ENCODE measurements around the gene TRPV4.

TRPV4 gene

DNA sequence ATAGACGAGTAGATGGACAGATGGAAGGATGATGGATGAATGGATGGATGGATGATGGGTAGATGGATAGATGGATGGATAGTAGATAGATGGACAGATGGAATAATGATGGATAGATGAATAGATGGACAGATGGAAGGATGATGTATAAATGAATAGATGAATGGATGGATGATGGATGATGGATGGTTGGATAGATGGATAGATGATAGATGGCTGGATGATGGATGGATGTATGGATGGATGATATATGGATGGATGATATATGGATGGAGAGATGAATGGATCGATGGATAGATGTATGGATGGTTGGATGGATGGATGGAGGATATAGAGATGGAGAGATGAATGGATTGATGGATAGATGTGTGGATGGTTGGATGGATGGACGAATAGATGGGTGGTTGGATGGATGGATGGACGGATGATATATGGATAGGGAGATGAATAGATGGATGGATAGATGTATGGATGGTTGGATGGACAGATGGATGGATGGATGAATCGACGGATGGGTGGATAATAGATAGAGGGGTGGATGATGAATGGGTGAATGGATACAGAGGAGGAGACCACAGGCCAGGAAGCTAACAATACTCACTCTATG, 19.3 kb downstream of the TRPV4 start:
- H3K4me3 ChIP-seq (ENCODE audit: low read depth, low read length), result no peak overlapping the region

GRCh38 chr12:109811624-109811995, 21.6 kb downstream of the TRPV4 start:
- no peak for DNase-seq (ENCODE audit: low read depth)

More for the DNA sequence above, 19.3 kb downstream of the TRPV4 start:
- DNase-seq (ENCODE audit: low read depth), result no peak

GRCh38 chr12:109810954-109811623, 22.1 kb downstream of the TRPV4 start:
- no peak for DNase-seq (ENCODE audit: low read depth)

More at GRCh38 chr12:109811624-109811995, 21.6 kb downstream of the TRPV4 start:
- no peak overlapping the region for H3K4me3 ChIP-seq (ENCODE audit: low read depth, low read length)

DNA sequence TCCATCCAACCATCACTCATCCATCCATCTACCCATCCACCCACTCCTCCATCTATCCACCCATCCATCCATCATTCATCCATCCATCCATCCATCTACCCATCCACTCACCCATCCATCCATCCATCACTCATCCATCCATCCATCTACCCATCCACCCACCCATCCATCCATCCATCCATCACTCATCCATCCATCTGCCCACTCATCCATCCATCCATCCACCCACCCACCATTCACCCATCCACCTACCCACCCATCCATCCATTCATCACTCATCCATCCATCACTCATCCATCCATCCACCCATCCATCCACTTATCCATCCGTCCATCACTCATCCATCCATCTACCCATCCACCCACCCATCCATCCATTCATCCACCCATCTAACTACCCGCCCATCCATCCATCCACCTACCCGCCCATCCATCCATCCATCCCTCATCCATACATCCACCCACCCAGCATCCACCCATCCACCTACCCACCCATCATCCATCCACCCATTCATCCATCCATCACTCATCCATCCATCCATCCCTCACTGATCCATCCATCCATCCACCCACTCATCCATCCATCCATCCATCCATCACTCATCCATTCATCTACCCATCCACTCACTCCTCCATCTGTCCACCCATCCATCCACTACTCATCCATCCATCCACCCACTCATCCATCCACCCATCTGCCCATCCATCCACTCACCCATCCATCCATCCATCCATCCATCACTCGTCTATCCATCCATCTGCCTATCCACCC, 24.1 kb downstream of the TRPV4 start:
- no peak overlapping the region for H3K4me3 ChIP-seq (ENCODE audit: low read depth, low read length)
- DNase-seq (ENCODE audit: low read depth), result no peak

More at GRCh38 chr12:109810954-109811623, 22.1 kb downstream of the TRPV4 start:
- no peak overlapping the region for H3K4me3 ChIP-seq (ENCODE audit: low read depth, low read length)

DNA sequence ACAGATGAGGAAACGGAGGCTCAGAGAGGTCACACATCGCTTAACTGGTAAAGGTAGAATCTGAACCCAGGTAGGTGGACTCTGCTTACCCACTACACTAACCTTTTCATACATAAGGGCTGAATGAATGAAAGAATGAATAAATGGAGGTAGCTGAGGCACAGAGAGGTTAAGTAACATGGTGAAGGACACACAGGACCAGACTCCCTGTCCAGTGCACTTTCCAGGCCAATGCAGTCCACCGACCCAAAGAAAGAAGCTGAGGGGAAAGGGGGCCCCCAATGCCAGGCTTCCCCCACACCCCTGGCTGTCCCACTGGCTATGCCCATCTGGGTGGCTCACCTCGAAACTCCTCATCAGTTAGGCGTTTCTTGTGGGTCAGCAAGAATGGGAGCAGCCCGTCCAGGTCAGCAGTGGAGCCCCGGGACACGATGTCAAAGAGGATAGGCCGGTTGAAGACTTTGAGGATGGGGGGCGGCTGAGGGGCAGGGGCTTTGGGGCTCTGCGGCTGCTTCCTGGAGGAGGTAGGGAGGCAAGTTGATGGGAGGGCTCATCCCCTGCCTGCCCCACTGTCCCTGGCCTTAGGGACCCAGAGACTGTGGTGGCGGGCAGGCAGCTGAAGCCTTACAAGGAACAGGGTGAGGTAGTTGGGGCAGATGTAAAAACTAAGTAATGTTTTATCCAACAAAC, 25.1 kb downstream of the TRPV4 start:
- no peak for DNase-seq (ENCODE audit: low read depth)
- H3K4me3 ChIP-seq (ENCODE audit: low read depth, low read length), result no peak overlapping the region

DNA sequence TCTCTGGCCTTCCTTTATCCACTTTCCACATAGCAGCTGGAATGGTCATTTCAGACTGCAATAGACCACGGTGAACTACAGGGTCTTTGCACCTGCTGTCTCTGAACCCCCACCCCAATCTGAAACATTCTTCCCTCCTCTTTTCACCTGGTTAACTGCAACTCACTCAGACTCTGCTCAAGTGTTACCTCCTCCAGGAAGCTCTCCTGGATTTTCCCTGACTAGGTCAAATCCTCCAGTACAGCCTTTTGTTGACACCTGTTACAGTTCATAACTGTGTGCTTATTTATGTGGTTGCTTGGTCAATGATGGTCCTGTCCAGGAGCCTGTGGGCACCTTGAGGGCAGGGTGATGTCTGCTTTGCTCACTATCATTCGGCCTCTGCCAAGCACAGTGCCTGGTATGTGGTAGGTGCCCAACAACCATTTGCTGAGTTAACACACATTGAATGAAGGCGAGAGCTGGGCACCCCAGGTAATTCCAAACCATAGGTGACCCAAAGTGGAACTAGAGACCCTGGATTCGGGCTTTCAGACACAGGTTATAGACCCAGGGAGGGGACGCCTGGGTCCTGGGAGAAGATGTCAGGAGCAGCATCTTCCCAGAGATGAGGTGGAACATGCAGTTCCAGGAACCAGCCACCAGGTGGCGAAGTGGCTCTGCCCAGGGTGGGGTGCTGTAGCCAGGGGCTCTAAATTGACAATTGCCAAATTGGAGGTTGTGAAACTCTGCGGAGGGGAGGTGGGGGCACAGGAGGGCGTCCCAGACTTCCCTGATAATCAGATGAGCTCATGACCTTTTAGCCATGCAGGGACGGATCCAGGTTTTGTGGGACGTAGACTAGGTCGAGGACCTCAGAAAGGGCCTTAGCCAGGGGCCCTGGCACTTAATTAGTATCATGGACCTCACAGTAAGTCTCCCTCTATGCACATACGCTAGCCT, 28.1 kb downstream of the TRPV4 start:
- no peak overlapping the region for H3K4me3 ChIP-seq (ENCODE audit: low read depth, low read length)
- DNase-seq (ENCODE audit: low read depth), result no peak

DNA sequence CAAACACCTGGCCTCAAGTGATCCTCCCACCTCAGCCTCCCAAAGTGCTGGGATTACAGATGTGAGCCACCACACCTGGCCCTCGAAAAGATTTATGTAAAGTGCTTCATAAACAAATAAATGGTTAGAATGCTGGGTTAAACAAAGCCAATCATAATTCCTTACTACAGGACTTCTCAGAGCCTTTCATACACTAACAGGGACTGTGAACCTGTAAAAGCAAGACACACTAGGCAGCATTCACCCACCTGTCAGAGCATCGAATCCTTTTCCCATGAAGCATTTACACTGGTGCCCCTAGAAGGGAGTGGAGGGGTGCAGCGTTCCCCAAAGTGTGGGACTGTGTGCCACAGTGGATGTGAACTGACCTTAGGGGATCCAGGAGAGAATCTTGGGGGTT, 29.5 kb downstream of the TRPV4 start:
- H3K4me3 ChIP-seq (ENCODE audit: low read depth, low read length), result no peak overlapping the region
- DNase-seq (ENCODE audit: low read depth), result no peak

DNA sequence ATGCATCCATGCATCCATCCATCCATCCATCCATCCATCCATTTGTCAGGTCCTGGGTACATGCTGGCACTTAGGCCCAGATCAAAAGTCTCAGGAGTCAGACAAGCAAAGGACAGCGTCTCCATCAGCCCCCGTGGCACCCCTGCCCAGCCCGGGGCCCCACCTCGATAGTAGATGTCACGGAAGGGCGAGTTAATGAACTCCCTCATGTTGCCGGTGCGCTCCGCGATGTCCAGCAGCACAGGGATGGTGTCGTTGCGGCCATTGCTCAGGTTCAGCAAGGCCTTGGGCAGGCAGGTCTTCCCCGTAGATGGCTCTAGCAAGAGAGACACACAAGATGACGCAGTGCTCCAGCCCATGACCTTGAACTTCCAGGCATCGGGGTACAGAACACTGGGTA, 30.4 kb downstream of the TRPV4 start:
- no peak for DNase-seq (ENCODE audit: low read depth)
- no peak overlapping the region for H3K4me3 ChIP-seq (ENCODE audit: low read depth, low read length)

GRCh38 chr12:109800536-109800935, 32.7 kb downstream of the TRPV4 start:
- H3K4me3 ChIP-seq (ENCODE audit: low read depth, low read length), result no peak overlapping the region
- no peak for DNase-seq (ENCODE audit: low read depth)

DNA sequence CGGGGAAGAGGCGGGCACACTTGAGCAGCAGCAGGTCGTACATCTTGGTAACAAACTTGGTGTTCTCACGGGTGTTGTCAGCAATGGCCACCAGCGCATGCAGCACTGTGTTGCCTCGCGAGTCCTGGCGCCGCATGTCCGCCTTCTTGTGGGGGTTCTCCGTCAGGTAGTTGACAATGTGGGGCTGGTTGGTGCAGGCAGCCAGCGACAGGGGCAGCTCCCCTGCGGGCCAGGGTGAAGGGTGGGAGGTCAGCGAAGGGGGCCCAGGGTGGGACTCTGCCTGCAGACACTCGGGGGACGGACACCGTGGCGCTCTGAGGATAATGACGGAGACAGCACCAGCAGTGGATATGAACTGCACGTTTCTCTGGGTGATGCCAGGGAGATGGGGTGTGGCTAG, 34.5 kb downstream of the TRPV4 start:
- no peak overlapping the region for H3K4me3 ChIP-seq (ENCODE audit: low read depth, low read length)
- DNase-seq (ENCODE audit: low read depth), result no peak

- no peak for DNase-seq (ENCODE audit: low read depth)
- no peak overlapping the region for H3K4me3 ChIP-seq (ENCODE audit: low read depth, low read length)
These were observed 35.1 kb downstream of the TRPV4 start for GRCh38 chr12:109797905-109798669.

- H3K4me3 ChIP-seq (ENCODE audit: low read depth, low read length), result no peak overlapping the region
- no peak for DNase-seq (ENCODE audit: low read depth)
These were observed 37.1 kb downstream of the TRPV4 start for GRCh38 chr12:109796057-109796456.

GRCh38 chr12:109795023-109795422, 38.2 kb downstream of the TRPV4 start:
- no peak for DNase-seq (ENCODE audit: low read depth)
- no peak overlapping the region for H3K4me3 ChIP-seq (ENCODE audit: low read depth, low read length)

- no peak overlapping the region for H3K4me3 ChIP-seq (ENCODE audit: low read depth, low read length)
- no peak for DNase-seq (ENCODE audit: low read depth)
These were observed 39.2 kb downstream of the TRPV4 start for GRCh38 chr12:109793826-109794501.

GRCh38 chr12:109793411-109793810, 39.8 kb downstream of the TRPV4 start:
- no peak overlapping the region for H3K4me3 ChIP-seq (ENCODE audit: low read depth, low read length)
- no peak for DNase-seq (ENCODE audit: low read depth)

GRCh38 chr12:109792992-109793391, 40.2 kb downstream of the TRPV4 start:
- DNase-seq (ENCODE audit: low read depth), result no peak

DNA sequence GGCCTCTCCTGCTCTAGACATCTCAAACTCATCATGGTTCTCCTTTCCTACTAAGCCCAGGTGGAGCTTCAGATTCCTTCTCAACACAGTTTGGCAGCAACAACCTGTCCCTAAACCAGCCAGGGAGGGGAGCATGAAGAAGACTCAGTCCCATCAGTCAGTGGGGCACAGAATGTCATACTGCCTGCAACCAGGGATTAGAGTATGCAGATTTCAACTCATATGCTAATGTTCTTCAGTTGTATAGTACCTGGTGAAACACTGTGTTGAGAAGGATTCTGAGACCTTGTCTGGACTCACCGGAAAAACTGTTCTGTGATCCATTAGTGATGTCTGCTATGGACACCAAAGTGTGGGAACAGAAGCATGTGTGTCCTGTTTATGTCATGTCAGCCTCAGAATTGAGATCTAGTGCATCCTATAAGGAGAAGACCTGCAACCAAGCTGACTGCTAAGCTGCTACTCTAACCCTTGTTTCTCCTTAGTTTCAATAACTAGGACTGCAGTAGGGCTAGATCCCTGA, 43.6 kb downstream of the TRPV4 start:
- no peak for DNase-seq (ENCODE audit: low read depth)
- H3K4me3 ChIP-seq (ENCODE audit: low read depth, low read length), result no peak overlapping the region

More at GRCh38 chr12:109792992-109793391, 40.2 kb downstream of the TRPV4 start:
- H3K4me3 ChIP-seq (ENCODE audit: low read depth, low read length), result no peak overlapping the region

DNA sequence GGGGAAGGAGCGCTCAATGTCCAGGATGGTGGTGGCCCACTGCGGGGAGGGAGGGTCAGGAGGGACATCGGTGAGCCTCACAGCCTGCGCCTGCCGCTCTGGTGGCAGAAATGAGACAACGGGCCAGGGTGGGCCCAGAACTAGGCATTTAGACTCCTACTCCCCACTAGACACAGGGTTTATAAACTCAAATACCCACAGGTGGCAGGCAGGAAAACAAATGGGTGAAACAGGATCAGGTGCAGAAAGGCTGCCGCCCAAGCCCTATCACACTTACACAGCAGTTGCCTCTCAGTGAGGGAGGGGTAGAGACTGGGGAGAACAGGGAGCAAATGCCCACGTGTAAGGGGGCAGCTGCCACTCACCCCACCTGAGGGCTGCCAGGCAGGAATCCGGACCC, 46.4 kb downstream of the TRPV4 start:
- H3K4me3 ChIP-seq (ENCODE audit: low read depth, low read length), result no peak overlapping the region
- DNase-seq (ENCODE audit: low read depth), result no peak

Data from skeletal muscle cell (primary cell).